GM12878 (cell line): ENCODE results near the gene ZNF519. TPM values are rescaled to one million over a fixed set of nuclear protein-coding genes. Genes with fewer than 3 reads are reported as not detected.

Experiments
- ATAC-seq: fragments of 200-7000 bp; cut with Tn5 transposase; 3 replicates; pipeline ENCODE4 v1.9.1; 2020; ENCODE audit warnings: mild to moderate bottlenecking, moderate library complexity
- BruUV-seq: library from RNA; stranded (reverse); fragments of 400-500 nt; replicated peaks from 2 replicates; lab custom pipeline; 2021; lab: Mats Ljungman, UMichigan
- CTCF ChIA-PET: fragments of 300-600 bp; sonication (Branson Sonifier 250); formaldehyde crosslinking; extraction: SDS; loops from one replicate; lab custom pipeline; 2021; ENCODE audit warnings: inconsistent platforms; lab: Yijun Ruan, JAX
- POLR2A ChIA-PET: fragments of 350-600 bp; formaldehyde crosslinking; extraction: SDS; loops from one replicate; lab custom pipeline; 2021; ENCODE audit warnings: inconsistent platforms; lab: Charles Lee
- RAD21 ChIA-PET: fragments of 300-600 bp; sonication (Branson Sonifier 250); formaldehyde crosslinking; loops from one replicate; lab custom pipeline; 2023; ENCODE audit warnings: antibody characterized with exemption; ENCODE audit not compliant: unreplicated experiment; lab: Charles Lee
- SMC1A ChIA-PET: fragments of 300-600 bp; sonication (Branson Sonifier 250); formaldehyde crosslinking; loops from one replicate; lab custom pipeline; 2023; ENCODE audit not compliant: unreplicated experiment, uncharacterized antibody; lab: Charles Lee
- DNase-seq: peaks from one replicate; pipeline ENCODE4 v3.0.0-alpha.2; 2011; ENCODE audit warnings: low read depth, low spot score
- FAIRE-seq: peaks from 3 replicates; lab custom pipeline; 2011; peaks lifted over from hg19 to GRCh38; lab: Jason Lieb, UNC
- H2AFZ ChIP-seq: 2 replicates; pipeline ENCODE4 v1.6.0; 2011; ENCODE audit warnings: low read depth, low read length, control low read depth; ENCODE audit not compliant: control insufficient read depth
- H3K27ac ChIP-seq: 2 replicates; pipeline ENCODE4 v1.5.1; 2011; ENCODE audit warnings: control low read depth; ENCODE audit not compliant: control insufficient read depth, insufficient read depth
- H3K27me3 ChIP-seq, 2 experiments: replicated peaks in 1 of 2; 2 replicates each; pipeline versions ENCODE4 v1.6.0 to v1.6.1; 2011; ENCODE audit warnings: low read length in 1 of 2; ENCODE audit not compliant: control insufficient read depth in 2 of 2, insufficient read depth in 2 of 2
- H3K36me3 ChIP-seq, 2 experiments: 2 replicates each; pipeline ENCODE4 v1.5.1; 2011; ENCODE audit warnings: low read length in 1 of 2; ENCODE audit not compliant: control insufficient read depth in 2 of 2, insufficient read depth in 2 of 2
- H3K4me1 ChIP-seq: 2 replicates; pipeline ENCODE4 v1.6.1; 2011; ENCODE audit warnings: mild to moderate bottlenecking, low read length, moderate library complexity, mixed read lengths; ENCODE audit not compliant: control insufficient read depth, insufficient read depth
- H3K4me2 ChIP-seq: 2 replicates; pipeline ENCODE4 v1.6.0; 2011; ENCODE audit warnings: control low read depth; ENCODE audit not compliant: control insufficient read depth, insufficient read depth
- H3K4me3 ChIP-seq: fragments of 200-600 bp; sonication (generic); 2 replicates; pipeline ENCODE4 v1.5.1; 2016
- H3K79me2 ChIP-seq: 2 replicates; pipeline ENCODE4 v1.6.0; 2011; ENCODE audit warnings: low read length; ENCODE audit not compliant: control insufficient read depth, insufficient read depth
- H3K9ac ChIP-seq: 2 replicates; pipeline ENCODE4 v1.8.0; 2011; ENCODE audit warnings: low read length, control low read depth, mixed read lengths; ENCODE audit not compliant: control insufficient read depth, insufficient read depth
- H3K9me3 ChIP-seq: replicated peaks from 3 replicates; pipeline ENCODE4 v1.5.1; 2011; ENCODE audit warnings: mild to moderate bottlenecking, low read length; ENCODE audit not compliant: control insufficient read depth, insufficient read depth
- H4K20me1 ChIP-seq: 2 replicates; pipeline ENCODE4 v1.6.0; 2011; ENCODE audit not compliant: control insufficient read depth, insufficient read depth
- CEBPB ChIP-seq, 2 experiments: fragments of 150-350 bp in 1 of 2; IDR thresholded peaks; 2 replicates each; pipeline ENCODE4 v1.6.1; 2012 to 2014; ENCODE audit warnings: low read depth in 2 of 2, low read length in 2 of 2, borderline replicate concordance in 1 of 2, inconsistent platforms in 1 of 2
- MYB ChIP-seq: fragments of 150-350 bp; IDR thresholded peaks from 2 replicates; pipeline ENCODE4 v1.6.1; 2014; ENCODE audit warnings: mild to moderate bottlenecking, low read depth, low read length, borderline replicate concordance
- MYC ChIP-seq: IDR thresholded peaks from 2 replicates; pipeline ENCODE4 v1.6.1; 2011; ENCODE audit warnings: mild to moderate bottlenecking, low read length, moderate library complexity, inconsistent platforms; ENCODE audit not compliant: insufficient read depth, insufficient replicate concordance, insufficient read length, severe bottlenecking
- PRDM15 ChIP-seq: fragments of 450-650 bp; formaldehyde crosslinking; IDR thresholded peaks from 2 replicates; pipeline ENCODE4 v1.4.0; 2020; ENCODE audit warnings: mild to moderate bottlenecking, moderate library complexity
- RELB ChIP-seq: fragments of 450-650 bp; IDR thresholded peaks from 2 replicates; pipeline ENCODE4 v1.6.1; 2017; ENCODE audit warnings: low read depth, mild to moderate bottlenecking, moderate library complexity
- SIN3A ChIP-seq: IDR thresholded peaks from 2 replicates; pipeline ENCODE4 v1.6.1; 2012; ENCODE audit warnings: low read depth, low read length, improper control_type of control experiment
- SMAD1 ChIP-seq: fragments of 450-650 bp; IDR thresholded peaks from 2 replicates; pipeline ENCODE4 v1.6.1; 2018; ENCODE audit warnings: mild to moderate bottlenecking, low read depth; ENCODE audit not compliant: partially characterized antibody
- SREBF1 ChIP-seq: IDR thresholded peaks from 2 replicates; pipeline ENCODE4 v1.6.1; 2012; ENCODE audit warnings: mild to moderate bottlenecking, low read length
- USF2 ChIP-seq: IDR thresholded peaks from 2 replicates; pipeline ENCODE4 v1.6.1; 2011; ENCODE audit warnings: low read depth, low read length, improper control_type of control experiment, borderline replicate concordance
- WRNIP1 ChIP-seq: IDR thresholded peaks from 2 replicates; pipeline ENCODE4 v1.6.1; 2011; ENCODE audit warnings: low read depth, low read length, improper control_type of control experiment, borderline replicate concordance
- ZNF217 ChIP-seq: fragments of 450-650 bp; IDR thresholded peaks from 2 replicates; pipeline ENCODE4 v1.6.1; 2017; ENCODE audit warnings: antibody characterized with exemption, mild to moderate bottlenecking
- ZZZ3 ChIP-seq: IDR thresholded peaks from 2 replicates; pipeline ENCODE4 v1.6.1; 2011; ENCODE audit warnings: low read depth; ENCODE audit not compliant: control insufficient read depth, insufficient read length
- WGBS: methylation state at CpG from one replicate; pipeline ENCODE4 v1.1.6; 2016; ENCODE audit warnings: low lambda C conversion rate; ENCODE audit not compliant: insufficient replicate concordance, insufficient coverage; ENCODE audit errors: missing lambda C conversion rate; 5-methylcytosine and 5-hydroxymethylcytosine counted together
- in situ Hi-C: fragments of 300-500 bp; cut with MboI; formaldehyde crosslinking; loops from 9 replicates; pipeline ENCODE4 v1.14.3; 2018; ENCODE audit warnings: mixed read lengths
- intact Hi-C: fragments of 100-400 bp; cut with micrococcal nuclease; formaldehyde crosslinking; loops from one replicate; pipeline ENCODE4 v1.14.2; 2022; ENCODE audit not compliant: unreplicated experiment
- polyA plus RNA-seq, 11 experiments: library from polyadenylated mRNA; depleted of rRNA in 4 of 11; unstranded in 6 of 11; stranded (reverse) in 5 of 11; fragments of >200 nt; fragmentation: Nextera tagmentation in 4 of 11; fragmentation: Illumina TruSeq in 1 of 11; extraction: Ambion mirVana in 4 of 11; extraction: Trizol in 1 of 11; gene quantifications; 1 replicate in 1 of 11; 2 replicates in 10 of 11; pipeline versions ENCODE4 v1.2.1 to v1.2.3, GENCODE V29; 2011 to 2016; ENCODE audit warnings: inconsistent platforms in 2 of 11, missing spikeins in 2 of 11, low read depth in 1 of 11
- total RNA-seq, 4 experiments: library from RNA; depleted of rRNA in 3 of 4; stranded (reverse); fragments of >200 nt in 3 of 4; fragmentation: Illumina TruSeq in 1 of 4; extraction: Trizol in 1 of 4; gene quantifications; 2 replicates each; pipeline versions ENCODE4 v1.2.1 to v1.2.3, GENCODE V29; 2013 to 2021

Gene ZNF519
- total and polyA plus RNA-seq, 10 of the 15 experiments (the other 5 are each of a cell fraction or from before 2014, with no cell fraction given), result 8.9 to 24.2 (median 13.8) TPM

GRCh38 chr18:14089191-14089590 lies 43.0 kb downstream of the ZNF519 start:
- RAD21 ChIA-PET, result interaction anchor here (3.6 kb wide), 1 partner anchor 265 kb away, joined by 14 read pairs; the partner anchor contains the start of gene MC5R

More at GRCh38 chr18:14089191-14089590, 43.0 kb downstream of the ZNF519 start:
- DNase-seq, result no peak
- intact Hi-C loops (no loop called here), in situ Hi-C loops (loop anchor here (5.0 to 25.0 kb wide), 3 partner anchors 214 to 298 kb away; no protein-coding TSS in a partner anchor)
- no peaks in the 10 kb centered on the region for H3K27me3 ChIP-seq
- no peaks in the 10 kb centered on the region for H3K4me1 ChIP-seq
- no peaks in the 10 kb centered on the region for H3K36me3 ChIP-seq
- no peaks in the 10 kb centered on the region for H3K9me3 ChIP-seq
- no peaks in the 10 kb centered on the region for H3K79me2 ChIP-seq
- ChIA-PET CTCF (interaction anchor here (3.4 to 3.5 kb wide), 2 partner anchors 265 to 276 kb away, joined by 23 to 50 read pairs; partner anchors contain the start of gene MC5R), POLR2A (no interaction called here), SMC1A (no interaction called here)
- no peak overlapping the region for H3K27ac ChIP-seq
- H3K4me3 ChIP-seq, result no peak overlapping the region
- no peak for TF ChIP-seq ZNF217
- TF ChIP-seq MYC, result no peak
- no peak for TF ChIP-seq PRDM15
- TF ChIP-seq ZZZ3, result no peak
- no peak for TF ChIP-seq CEBPB (IDR thresholded peaks at IDR 0.05; ENCODE audit: borderline replicate concordance in 1 of 2, low read depth in 2 of 2, low read length in 2 of 2)
- TF ChIP-seq MYB, result no peak
- no peak for TF ChIP-seq WRNIP1
- TF ChIP-seq SIN3A, result no peak
- no peak for TF ChIP-seq SREBF1
- TF ChIP-seq SMAD1, result no peak
- TF ChIP-seq RELB, result no peak
- TF ChIP-seq USF2, result no peak
- no peak overlapping the region for H2AFZ ChIP-seq
- no peaks in the 10 kb centered on the region for H4K20me1 ChIP-seq
- no peak for ATAC-seq
- 97% methylated on average over 2 of the region's 2 CpGs for WGBS
- H3K9ac ChIP-seq, result no peak overlapping the region
- no peak for FAIRE-seq
- BruUV-seq, result no TSS peak
- no peak overlapping the region for H3K4me2 ChIP-seq
